Ammon's horn (tissue), 1 donor: Measurements from ENCODE around the gene DNAJB12.
"Not testable (repeated sequence)": the region's sequence is repeated elsewhere in the genome, so short reads cannot be mapped to it uniquely, and the experiment has no call there.

Source experiments
- DNase-seq: peaks from one replicate; pipeline ENCODE4 v3.0.0-alpha.2; 2016; ENCODE audit warnings: low spot score

The DNAJB12 gene

GRCh38 chr10:72331575-72332422 is 22.9 kb downstream of the DNAJB12 start:
- DNase-seq: peak; percentile 97

DNA sequence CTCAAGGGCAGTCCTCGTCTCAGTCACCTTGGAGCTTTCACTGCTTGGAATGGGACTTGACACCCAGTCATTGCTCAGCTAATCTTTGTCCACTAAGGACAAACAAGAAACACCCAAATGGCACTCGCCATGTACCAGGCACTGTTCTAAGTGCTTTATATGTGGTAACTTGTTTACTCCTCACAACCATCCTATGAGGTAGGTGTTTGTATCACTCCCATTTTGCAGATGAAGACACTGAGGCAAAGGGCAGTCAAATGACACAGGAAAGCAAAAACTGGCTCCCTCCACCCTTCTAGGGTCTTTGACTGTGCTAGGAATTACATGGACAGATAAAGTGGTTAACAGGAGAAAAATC is 24.7 kb downstream of the DNAJB12 start:
- no peak for DNase-seq

DNA sequence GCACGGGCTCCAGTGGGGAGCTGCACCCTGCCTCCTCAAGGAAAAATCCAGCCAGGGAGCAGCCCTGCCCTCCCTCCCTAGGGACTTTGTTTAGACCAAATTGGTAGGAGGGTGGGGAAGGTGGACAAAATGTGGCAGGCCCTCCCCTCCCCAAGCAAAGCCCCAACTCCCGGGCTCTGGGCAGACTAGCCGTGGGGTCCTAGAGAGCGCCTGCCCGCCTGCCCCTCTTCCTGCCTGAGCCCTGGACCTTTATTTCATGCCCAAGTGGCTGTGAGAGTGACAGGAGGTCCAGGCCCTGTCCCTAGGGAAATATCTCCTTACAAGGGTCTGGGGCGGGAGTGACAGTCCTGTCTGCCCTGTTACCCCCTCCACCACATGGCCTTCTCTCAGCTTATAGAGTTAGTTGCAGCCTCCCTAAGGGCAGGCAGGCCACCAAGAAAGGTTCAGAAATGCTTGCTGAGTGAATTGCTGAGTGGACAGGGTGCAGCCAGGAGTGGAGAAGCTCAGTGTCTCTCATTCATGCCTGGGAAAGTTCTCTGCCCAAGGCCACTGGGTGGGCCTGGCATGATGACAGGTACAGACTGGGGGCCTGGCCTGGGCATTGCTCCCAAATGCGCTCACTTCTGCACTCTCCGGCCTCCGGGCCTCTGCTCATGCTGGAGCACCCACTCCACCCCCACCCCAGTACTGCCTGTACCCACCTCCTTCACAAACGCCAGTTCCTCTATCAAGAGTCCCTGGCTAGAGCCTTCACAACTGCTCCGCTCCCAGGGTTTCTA is 25.2 kb downstream of the DNAJB12 start:
- DNase-seq: no peak

GRCh38 chr10:72328829-72329204 is 25.9 kb downstream of the DNAJB12 start:
- no peak for DNase-seq

GRCh38 chr10:72328045-72328828 is 26.5 kb downstream of the DNAJB12 start:
- peak; percentile 81 for DNase-seq

DNA sequence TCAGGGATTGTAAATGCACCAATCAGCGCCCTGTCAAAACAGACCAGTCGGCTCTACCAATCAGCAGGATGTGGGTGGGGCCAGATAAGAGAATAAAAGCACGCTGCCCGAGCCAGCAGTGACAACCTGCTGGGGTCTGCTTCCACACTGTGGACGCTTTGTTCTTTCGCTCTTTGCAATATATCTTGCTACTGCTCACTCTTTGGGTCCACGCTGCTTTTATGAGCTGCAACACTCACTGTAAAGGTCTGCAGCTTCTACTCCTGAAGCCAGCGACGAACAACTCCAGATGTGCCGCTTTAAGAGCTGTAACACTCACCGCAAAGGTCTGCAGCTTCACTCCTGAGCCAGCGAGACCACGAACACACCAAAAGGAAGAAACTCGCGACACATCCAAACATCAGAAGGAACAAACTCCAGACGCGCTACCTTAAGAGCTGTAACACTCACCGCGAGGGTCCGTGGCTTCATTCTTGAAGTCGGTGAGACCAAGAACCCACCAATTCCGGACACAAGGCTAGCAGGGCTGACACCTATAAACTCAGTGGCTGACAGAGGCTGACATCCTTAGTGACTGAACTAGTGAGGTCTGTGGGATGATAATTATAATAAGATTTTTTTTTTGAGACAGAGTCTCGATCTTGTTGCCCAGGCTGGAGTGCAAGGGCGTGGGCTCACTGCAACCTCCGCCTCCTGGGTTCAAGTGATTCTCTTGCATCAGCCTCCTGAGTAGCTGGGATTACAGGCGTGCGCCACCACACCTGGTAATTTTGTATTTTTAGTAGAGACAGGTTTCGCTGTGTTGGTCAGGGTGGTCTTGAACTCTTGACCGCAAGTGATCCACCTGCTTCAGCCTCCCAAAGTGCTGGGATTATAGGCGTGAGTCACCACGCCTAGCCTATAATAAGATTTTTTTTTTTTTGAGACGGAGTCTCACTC is 27.8 kb downstream of the DNAJB12 start:
- not testable (repeated sequence) for DNase-seq

DNA sequence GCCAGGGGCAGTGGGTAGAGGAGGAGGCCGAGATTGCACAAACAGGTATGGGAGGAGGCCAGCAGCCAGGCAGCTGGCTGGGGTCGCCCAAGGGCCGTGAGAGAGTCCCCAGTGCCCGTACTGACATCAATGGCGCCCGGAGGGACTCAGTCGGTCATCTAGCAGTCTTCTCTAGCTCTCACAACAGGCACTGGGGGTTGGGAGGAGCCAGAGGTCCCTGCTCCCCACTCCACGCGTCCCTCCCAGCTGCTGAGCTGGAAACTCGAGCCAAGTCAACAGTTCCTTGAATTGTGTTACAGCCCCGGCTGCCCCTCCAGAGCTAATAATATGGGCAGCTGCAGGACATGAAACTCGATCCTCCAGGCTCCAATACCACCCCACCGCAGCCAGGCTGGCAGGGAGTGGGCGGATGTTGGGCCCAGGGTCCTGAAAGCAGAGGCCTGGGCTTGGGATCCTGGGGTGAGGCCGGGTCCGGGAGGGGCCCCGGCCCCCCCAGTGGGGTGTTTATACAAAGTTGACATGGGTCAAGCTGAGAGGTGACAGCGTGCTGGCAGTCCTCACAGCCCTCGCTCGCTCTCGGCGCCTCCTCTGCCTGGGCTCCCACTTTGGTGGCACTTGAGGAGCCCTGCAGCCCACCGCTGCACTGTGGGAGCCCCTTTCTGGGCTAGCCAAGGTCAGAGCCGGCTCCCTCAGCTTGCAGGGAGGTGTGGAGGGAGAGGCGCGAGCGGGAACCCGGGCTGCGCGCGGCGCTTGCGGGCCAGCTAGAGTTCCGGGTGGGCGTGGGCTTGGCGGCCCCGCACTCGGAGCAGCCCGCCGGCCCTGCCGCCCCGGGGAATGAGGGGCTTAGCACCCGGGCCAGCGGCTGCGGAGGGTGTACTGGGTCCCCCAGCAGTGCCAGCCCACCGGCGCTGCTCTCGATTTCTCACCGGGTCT is 29.2 kb downstream of the DNAJB12 start:
- DNase-seq: peak; percentile 88

DNA sequence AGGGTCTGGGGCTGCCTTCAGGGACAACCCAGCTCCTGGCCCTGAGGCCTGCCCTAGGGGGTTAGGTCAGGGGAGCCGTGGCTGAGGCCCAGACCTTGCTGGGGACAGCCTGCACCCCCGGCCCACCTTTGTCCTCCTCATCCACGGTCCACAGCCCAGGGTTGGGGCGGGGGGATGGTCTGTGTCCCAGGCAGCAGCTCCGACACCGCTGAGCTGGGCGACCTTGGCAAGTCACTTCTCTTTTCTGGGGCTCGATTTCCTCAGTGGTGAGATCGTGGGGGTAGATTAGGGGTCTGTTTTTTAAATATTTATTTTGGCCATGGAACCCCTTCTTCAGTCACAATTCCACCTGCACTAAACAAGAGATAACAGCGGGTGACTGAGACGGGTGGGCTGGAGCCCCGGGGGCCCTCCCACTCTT is 30.9 kb downstream of the DNAJB12 start:
- no peak for DNase-seq

GRCh38 chr10:72323108-72323749 is 31.5 kb downstream of the DNAJB12 start:
- DNase-seq: no peak

DNA sequence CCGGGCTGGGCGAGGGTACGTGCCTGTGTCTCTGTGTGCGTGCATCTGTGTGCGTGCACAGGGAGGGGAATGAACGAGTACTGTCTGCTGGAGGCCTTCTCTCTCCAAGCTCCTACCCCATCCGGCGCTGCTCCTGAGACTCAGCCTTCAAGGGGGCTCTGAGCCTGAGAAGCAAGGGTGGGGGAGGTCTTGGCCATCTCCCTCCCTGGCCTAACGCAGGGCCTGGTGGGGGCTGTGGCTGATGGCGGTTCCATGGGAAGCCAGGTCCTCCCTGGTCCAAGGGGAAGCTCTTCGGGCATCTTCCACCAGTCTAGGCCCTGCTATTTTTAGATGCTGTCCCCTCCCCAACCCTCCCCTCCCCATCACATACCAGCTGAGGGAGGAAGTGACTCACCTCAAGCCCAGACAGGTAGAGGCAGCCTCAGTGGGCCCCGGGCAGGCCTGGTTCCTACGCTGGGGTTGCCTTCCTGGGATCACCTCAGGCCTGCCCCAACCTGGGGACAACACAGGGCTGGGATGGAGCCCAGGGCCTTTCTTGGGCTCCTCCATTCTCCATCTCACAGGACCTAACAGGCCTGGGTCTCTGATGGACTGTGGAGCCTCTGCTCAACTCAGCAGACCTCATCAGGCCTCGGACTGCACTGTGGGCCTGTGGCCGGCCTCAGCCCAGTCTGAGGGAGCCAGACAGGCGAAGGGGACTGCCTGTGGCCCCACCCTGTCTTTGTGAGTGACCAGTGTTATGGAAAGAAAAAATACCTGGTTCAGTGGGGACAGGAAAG is 32.2 kb downstream of the DNAJB12 start:
- no peak for DNase-seq

GRCh38 chr10:72322030-72322279 is 32.8 kb downstream of the DNAJB12 start:
- DNase-seq: no peak

DNA sequence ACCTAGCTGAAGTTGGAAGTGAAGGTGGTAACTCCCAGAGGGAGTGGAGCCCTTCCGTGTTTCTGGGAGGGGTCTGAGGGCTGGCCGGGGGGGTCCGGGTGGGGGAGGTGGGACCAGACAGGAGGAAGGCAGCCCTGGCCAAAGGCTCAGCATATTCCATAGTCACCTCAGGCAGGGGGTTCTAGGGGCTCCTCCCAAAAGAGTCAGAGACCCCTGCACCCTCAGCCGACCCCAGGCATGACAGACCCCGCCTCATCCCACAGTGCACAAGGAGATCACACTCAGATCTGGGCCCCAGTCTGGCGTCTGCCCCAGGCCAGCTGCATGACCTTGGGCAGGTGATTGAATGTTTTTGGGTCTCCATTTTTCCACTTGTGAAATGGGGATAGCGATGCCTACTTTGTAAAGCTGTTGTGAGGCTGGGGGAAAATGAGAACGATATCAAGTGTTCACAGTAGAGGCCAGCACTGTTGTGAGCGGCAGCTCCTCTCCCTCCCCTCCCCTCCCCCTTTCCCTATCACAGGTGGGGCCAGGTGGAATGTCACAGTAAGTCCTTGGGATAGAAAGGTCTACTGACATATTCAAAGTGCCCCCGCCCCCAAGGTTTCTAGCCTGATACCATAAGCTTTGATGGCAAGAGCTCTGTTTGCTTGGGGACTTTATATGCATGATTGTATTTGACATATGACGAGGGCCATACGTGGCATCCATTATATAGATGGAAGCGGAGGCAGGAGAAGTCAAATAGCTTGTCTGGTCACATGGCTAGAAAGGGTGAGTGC is 33.3 kb downstream of the DNAJB12 start:
- DNase-seq: no peak

DNA sequence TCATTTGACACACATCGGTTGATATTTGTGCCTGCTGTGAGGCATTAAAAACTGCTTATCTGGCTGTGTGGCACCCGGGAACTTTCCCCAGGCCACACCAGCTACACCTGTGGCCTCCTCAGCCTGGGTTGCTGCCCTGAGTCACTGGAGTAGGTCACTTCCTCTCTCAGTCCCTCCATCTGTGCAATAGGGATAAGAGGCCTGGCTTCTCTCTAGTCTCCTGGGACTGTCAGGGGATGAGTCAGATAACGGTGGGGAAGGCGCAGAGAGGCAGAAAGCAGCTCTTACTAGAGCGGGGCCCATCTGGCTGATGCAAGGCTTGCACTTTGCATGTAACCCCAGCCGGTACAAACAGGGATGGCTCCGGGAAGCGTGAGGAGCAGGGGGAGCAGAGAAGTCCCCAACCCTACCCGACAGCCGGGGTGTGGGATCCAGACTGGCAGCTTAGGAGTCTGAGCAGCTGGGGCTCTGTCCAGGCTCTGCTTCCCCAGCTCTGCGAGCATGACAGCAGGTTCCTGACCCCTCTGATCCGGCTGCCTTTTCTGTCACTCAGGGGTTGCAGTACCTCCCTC is 34.0 kb downstream of the DNAJB12 start:
- DNase-seq: peak; percentile 74

- DNase-seq: peak; percentile 89
Observed at GRCh38 chr10:72319416-72320254, 35.1 kb downstream of the DNAJB12 start.

DNA sequence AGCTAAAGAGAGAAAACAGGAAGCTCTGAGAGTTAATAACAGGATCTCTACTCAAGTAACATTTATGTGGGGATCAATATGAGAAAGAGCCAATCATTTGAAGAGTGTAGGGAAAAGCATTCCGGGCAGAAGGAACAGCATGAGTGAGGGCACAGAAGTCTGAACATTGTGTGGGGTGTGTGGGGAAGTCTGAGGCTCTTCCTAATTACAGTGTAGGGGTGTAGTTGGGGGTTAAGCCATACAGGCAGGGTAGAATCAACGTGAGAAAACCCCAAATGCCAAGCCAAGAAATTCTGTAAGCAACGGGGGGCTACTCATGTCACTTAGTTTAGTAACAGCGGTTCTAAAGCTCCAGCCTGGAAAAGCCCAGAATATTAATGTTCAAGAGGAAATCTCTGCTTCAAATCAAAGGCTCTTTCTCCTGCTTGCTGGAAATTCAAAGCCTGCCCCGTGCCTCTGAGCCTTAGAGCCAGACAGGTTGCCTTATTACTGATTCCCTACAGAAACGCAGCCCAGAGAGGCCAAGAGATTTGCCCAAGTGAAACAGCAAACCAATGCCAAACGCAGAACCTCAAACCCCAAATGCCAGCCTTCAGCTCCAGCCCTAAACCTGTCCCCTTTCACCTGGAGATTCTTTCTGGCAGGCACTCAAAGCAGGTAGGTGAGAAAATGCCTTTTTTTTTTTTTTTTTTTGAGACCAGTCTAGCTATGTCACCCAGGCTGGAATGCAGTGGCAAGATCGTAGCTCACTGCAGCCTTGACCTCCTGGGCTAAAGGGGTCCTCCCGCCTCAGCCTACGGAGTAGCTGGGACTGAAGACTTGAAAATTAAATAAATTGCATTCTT is 36.1 kb downstream of the DNAJB12 start:
- no peak for DNase-seq

DNA sequence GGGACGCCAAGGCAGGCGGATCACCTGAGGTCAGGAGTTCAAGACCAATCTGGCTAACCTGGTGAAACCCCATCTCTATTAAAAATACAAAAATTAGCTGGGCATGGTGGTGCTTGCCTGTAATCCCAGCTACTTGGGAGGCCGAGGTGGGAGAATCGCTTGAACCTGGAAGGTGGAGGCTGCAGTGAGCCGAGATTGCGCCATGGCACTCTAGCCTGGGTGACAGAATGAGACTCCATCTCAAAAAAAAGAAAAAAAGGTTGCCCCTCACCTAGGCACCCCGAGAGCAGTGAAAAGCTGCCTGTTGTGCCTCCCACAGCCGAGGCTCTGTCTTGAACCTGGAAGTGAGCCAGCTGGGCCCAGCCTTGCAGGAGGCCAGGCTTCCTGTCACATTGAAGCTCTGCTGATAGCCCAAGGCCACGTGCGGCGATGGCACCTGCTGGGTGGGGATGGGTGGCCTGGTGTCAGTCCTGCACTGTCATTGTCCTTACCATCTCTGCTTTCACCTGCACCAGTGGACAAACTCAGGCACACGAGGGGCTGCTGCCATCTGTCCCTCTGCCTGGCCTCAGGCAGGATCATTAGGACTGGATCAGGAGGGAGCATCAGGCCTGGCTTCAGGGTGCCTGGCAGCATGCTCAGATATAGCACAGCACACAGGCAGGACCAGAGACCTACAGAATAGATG is 37.8 kb downstream of the DNAJB12 start:
- peak; percentile 67 for DNase-seq
